EH (cell line): ENCODE data around the gene MPPED1.

Experiments used
- DNase-seq: peaks from one replicate; pipeline ENCODE4 v3.0.0-alpha.2; 2015; ENCODE audit warnings: low read depth

Gene MPPED1

DNA sequence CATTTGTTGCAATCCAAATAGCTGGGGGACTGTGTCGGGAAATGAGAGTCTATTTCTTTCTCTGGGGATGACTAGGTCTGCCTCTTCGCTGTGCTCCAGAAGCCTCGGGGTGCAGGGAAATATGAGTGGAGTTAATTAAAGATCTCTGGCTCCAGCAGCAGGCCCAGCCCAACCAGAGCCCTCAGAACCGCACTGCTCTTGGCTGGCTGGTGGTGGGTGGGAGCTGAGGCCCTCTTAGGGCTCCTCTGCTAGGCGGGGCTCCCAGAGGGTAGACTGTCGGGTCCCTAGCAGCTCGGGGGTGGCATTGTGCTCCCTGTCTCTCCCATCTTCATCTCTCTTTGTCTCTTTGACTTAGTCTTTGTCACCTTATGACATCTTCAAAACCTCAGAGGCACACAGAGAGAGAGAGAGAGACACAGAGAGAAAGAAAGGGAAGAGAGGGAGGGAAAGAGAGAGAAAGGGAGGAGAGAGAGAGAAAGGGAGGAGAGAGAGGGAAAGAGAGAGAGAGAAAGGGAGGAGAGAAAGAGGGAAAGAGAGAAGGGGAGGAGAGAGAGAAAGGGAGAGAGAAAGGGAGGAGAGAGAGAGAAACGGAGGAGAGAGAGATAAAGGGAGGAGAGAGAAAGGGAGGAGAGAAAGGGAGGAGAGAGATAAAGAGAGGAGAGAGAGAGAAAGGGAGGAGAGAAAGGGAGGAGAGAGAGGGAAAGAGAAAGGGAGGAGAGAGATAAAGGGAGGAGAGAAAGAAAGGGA lies 20.2 kb downstream of the MPPED1 start:
- DNase-seq: no peak

DNA sequence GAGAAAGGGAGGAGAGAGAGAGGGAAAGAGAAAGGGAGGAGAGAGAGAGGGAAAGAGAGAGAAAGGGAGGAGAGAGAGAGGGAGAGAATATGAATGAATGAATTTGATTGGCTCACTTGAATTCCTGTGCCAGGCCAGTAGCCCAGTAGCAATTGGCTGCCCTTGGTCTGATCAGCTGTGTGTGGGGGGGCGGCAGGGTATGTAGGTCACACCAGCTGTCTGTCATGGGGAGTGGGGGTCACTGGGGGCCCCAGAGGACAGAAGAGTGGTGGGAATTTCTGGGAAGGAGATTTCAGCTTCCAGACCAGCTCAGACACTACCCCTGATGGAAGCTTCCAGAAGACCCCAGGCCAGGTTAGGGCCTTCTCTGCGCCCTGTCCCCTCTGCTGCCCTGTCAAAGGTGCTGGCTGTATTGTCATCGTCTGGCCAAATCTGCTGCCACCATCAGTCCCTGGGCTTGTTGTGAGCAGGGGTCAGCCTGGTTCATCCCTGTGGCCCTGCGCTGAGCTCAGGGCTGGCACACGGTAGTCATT lies 21.1 kb downstream of the MPPED1 start:
- no peak for DNase-seq

DNA sequence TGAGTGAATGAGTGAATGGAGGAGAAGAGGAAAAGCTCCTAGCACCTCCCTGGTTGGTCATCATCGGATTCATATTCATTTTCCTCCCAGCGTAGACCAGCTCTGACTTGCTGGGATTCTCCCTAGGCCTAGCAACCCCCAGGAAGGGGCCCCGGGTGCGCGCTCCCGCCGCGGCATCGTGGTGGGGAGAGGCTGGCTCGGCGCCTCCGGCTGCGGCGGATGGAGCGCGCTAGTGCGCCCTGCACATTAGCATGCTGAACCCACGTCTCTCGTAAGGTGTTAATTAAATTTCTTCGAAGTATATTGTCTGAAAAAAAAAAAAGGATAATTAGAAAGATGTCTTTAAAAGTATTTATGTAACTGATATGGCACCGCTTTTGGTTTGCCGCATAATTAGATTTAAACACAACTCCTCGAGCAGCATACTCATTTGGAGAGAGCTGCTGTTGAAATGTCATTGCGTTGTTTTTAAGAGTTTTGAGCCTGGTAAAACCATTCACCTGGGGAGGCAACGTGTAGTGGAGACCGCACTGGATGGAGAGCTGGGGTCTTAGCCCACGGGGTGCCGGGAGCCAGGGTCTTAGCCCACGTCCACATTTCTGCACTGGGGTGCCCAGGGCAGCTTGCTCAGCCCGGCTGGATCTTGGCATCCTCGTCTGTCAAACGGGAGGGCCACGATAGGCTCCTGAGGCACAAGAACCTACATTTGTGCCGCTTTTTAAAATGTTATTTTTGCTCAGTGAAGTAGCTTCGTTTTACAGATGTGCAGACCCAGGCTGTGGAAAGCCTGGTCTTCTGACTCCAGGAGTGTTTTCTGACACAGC lies 21.8 kb downstream of the MPPED1 start:
- no peak for DNase-seq

DNA sequence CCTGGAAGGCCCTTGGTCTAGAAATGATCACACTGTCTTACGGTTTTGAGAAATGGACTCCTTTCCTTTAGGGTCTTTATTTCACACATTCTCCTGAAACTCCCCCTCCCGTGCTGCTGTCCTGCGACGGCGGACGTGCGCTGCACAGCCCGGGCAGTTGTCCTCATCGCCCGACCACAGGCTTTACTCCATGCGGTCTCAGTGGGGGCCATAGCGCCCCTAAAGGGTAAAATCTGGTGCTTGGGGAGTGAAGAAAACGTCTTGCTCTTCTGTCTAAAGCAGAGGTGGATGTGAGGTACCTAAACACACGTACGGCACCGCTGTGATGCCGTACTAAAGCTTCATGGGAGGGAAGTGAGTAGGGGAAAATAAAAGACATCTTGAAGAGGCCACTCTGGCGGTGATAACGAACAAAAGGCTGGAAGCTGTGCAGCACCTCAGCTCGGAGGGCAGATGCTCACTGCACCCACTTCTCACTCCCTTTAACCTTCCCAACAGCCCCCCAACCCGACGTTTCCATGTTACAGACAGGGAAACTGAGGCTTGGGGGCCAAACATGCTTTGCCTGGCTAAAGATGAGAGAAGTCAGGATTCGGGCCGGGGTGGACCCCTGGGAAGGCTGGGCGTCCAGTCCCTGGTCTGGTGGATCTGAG lies 22.6 kb downstream of the MPPED1 start:
- DNase-seq: no peak

DNA sequence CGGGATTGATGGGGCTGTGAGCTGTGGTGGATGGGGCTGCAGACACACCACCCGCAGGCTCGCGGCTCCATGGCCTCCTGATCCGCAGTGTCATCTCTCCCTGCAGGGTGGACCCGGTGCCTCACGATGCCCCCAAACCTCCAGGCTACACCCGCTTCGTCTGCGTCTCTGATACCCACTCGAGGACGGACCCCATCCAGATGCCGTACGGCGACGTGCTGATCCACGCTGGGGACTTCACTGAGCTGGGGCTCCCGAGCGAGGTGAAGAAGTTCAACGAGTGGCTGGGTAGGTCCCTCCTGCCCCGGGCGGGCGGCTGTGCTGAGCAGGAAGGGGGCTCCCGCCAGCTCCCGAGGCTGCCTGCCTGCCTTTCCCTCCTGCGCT lies 23.1 kb downstream of the MPPED1 start:
- no peak for DNase-seq

DNA sequence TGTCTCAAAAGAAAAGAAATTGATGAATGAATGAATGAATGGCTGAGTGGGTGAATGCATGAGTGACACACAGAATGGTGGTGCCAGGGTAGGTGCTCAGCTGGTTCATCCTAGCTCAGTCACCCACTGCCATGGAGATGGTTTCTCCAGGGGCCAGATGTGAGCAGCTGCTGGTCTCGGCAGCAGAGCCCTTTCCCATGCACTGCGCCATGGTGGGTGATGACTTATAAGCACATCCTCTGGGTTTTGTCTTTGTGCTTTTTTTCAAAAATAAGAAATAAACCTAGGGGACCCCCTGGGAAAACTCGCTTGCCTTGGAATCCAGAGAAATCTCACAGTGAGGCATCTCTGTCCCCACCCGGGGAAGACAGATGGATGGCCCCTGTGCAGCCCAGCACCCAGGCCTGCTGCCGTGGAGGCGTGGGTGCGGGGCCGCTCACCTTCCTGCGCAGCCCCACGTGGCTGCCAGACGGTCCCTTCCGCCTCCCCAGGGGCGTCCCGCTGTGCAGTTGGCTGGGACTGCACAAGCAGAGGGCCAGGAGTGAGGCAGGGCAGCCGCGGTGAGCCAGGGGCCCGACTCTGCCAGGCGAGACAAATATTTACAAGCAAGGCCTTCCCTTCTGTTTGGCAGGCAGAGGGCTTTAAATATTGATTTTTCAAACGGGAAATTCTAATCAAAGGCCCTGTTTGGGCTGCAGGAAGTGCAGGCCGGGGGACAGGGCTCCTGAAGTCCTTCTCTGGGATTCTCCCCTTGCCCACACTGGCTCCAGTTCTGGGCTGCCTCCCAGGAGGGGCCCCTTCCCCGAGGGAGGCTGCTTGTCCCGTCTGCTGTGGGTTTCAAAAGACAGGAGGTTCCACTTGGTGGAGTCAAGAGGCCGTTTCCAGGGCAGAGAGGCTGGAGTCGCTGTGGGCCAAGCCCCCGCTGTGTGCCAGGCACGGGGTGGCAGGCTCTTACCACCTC lies 24.3 kb downstream of the MPPED1 start:
- DNase-seq: no peak

DNA sequence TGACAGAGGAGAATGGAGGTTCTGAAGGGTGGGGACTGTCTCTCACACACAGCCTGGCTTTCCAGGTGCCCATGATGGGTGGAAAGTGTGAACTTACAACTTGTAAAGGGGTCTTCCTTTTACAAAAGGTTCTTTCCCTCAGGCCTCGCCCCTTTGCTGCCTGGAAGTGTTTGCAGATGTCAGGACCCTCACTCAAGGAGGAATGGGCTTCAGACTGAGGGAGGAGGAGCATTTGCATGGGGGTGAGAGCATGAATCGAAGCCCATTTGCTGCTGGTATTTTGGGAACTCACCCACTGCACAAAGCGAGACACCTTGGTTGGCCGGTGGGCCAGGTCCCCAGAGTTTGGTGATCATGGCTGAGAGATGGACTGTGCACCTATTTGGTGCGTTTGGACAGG lies 25.1 kb downstream of the MPPED1 start:
- DNase-seq: no peak

DNA sequence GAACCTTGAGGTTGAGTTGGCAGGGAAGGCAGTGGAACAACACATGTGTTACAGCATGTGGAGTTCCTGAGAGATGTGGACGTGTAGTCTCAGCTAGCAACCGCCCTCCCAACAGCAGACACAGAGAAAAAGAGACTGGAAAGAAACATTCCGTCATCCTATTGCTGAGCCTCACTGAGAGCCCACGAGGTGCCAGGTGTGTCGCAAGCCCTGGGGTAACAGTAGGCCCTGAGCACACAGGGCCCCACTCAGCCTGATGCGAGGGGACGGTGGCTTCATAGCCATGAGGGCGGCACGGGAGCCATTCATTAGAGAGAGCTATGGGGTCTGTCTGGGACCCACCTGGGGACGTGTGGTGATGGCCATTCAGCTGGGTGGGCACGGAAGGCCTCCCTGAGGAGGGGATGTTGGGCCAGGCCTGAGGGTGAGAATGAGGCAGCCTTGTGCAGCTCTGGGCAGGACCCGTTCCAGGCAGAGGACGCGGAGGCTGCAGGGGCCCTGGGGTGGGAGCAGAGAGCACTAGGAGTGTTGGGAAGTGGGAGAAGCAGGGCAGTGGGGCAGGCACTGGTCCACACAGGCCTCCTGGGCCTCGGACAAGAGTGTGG lies 26.2 kb downstream of the MPPED1 start:
- no peak for DNase-seq

DNA sequence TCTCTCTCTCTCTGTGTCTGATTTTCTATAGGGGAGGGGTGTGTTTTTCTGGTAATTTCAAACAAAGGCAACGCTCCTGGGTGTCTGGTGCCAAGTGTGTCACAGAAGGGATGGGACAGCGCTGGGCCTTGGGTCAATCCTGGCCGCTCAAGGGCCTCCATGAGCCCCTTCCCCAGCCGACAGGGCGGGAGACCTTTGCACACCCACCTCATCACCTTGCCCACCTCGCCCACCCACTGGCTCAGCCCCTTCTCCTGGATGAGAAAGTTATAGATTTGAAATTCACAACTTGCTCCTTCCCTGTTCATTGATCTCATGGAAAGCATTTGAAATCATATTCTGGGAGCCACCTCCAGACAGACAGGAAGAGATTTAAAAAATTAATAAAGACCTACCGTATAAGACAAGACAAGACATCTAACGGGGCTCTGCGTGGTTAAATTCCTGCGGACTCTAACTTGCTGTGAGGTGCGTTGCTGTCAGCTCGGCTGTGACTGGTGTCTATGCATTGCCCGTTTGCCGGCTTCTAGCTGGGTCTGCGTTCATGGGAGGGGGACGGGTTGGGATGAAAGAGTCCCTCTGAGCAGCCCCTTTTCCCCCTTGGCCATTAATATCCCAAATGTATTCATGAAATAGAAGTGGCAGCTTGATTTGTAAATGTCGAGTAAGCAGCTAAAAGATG lies 27.0 kb downstream of the MPPED1 start:
- DNase-seq: no peak

DNA sequence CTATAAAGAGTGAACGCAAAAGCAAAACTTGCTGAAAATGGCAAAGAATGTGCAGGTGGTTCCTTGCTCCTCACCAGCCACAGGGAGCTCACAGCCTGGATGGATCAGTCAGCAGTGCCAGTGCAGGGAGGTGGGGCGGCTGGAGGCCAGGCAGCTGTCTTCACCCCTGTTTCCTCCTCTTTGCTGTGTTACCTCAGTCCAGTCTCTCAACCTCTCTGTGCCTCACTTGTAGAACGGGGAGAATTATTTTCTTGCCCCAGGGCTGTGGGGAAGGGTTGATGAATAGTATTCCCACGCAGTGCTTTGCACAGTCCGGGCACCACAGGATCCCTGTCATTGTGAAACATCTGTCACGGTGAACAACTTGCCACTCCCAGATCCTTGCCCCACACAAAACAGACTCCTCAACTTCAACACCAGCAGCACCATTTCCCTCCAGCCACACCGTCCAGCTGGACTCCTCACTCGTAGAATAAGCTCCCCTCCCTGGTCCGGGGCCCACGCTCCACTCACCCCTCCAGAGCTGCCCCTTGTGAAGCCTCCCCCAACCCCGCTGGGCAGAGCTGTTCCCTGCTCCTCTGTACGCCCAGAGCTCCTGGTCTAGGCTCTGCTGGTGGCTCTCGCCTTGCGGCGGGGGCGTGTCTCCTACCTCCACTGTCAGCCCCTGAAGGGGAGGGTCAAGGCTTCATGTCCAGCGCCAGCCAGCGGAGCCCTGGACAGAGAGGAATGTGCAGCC lies 27.7 kb downstream of the MPPED1 start:
- DNase-seq: no peak

DNA sequence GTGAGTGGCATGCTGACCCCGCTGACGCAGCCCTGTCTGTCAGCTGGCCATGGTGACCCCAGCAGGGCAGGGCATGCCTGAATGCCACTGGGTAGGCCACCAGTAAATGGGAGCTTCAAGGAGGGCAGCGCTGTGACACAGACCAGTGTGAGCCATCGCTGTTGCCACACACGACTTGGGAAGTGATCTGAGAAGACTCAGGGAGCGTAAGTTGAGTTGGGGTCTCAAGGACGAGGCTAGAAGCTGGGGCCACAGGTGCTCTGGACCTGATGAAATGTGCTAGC lies 28.2 kb downstream of the MPPED1 start:
- no peak for DNase-seq

DNA sequence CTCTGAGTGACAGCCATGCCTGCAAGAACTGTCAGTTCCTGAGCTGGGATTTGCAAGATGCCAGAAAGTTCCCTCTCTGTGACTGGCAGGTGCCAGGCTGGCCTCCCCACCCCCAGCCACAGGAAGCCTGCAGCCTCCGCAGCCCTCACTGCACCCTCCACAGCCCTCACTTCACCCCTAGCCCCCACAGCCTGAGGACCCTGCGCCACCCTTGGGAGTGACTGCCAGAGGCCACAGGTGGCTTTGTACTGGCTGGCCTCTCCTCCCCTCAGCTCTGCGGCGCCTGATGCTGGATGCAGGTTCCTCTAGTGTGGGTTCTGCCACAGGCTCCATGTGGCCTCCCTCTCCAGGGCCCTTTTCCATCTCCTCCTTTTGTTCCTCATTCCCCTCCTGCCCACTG lies 28.7 kb downstream of the MPPED1 start:
- no peak for DNase-seq

DNA sequence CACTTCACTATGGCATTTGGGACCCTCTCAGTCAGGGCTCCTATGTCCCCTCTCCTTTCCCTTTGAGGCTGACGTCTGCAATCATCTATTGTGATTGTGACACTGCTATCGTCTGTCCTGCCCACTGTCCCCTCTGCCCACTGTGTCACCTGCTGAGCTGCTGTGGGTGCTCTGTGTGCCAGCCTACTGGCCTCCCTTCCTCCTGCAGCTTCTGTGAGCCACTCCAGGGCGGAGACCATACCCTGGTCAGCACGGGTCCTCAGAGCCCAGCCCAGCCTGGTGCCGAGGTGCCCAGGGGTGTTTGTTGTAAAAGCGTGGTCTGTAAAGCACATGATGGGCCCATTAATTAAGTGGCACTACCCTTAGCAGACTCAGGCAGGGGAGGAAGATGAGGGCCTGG lies 29.4 kb downstream of the MPPED1 start:
- no peak for DNase-seq

DNA sequence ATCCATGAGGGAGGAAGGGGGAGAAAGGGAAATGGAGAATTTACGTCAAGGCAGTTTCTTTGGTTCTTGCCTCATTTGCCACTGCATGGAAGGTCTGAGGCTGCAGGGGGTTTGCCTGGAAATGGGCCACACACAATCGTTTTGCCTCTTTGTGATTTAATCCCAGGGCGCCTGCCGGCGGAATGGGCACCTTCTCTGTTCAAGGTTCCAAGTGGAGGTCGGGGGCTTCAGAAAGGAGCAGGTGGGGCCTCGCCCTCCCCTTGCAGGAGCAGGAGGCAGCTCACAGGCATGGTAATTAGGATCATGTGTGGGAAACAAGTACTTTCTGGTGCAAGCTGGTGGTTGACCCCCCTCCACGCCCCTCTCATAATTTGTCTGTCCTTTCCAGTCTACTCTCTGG lies 29.9 kb downstream of the MPPED1 start:
- no peak for DNase-seq

DNA sequence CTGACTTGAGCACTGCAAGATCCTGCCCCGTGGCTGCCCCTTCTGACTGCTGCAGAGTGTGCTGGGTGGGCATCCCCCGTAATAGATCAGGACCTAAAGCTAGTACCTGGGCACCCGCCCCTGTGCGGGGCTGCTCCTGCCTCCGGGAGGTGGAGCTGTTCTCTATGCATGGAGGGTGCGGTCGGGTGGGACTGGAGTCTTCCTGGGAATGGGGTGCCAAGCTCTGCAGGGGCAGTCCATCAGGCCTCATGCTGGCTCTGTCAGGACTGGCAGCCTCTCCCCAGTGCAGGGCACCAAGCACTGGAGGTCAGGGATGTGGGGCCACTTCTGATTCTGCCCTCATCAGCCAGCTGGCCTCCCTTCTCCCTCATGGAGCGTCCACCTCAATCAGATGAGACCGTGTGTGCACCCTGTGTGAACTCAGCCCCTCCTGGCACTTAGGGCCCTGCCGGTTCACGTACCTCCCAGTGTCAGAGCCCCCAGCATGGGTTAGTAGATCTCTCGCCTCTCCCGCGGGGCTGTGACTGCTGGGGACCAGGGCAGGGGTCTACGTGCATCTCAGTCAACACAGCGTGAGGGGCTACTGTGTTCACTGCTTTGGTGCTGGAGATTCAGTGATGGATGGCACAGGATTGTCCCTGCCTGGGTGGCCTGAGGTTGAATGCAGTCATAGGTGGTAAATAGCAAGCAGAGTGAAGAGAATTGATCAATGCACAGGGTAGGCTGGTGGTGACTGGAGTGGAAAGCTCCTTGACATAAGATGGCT lies 30.8 kb downstream of the MPPED1 start:
- no peak for DNase-seq

DNA sequence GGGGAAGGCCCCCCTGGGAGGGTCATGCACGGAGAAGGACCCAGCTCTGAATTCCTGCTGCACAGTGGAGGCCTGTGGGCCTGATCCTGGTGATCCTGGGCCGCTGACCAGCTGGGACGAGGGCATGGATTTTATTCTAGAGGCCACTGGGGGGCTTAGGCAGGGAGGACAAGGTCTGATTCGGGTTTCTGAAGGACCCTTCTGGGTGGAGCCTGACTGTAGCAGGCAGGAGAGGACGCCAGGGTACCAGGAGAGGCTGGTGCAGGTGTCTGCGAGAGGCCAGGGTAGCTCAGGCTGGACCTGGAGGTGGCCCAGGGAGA lies 31.3 kb downstream of the MPPED1 start:
- no peak for DNase-seq

DNA sequence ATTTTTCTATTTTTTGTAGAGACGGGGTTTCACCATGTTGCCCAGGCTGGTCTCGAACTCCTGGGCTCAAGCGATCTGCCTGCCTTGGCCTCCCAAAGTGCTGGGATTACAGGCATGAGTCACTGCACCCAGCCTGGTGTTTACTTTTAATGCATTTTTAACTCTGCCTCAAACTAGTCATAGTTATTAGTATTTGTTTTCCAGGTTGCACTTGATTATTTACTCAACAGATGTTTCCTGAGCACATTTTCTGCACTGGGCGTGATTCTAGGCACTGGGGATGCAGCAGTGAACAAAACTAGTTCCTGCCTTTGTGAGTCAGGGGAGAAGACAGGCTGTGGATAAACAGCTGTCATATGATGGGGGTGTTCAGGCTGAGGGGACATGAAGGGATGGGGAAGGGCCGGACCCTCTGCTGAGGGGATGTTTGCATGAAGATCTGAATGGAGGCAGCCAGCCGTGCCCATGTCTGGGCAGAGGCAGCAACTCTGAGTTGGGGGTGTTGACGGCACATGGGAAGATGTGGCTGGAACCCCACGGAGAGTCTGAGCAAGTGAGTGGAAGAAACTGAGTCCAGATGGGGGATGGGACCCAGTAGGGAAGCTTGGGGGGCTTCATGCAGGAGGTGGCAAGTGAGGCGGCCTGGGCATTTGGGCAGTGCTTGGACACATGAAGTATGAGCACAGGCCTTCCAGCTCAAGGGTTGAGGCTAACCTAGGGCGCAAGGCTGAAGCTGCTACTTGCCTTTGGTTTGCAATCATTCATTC lies 34.4 kb downstream of the MPPED1 start:
- no peak for DNase-seq

DNA sequence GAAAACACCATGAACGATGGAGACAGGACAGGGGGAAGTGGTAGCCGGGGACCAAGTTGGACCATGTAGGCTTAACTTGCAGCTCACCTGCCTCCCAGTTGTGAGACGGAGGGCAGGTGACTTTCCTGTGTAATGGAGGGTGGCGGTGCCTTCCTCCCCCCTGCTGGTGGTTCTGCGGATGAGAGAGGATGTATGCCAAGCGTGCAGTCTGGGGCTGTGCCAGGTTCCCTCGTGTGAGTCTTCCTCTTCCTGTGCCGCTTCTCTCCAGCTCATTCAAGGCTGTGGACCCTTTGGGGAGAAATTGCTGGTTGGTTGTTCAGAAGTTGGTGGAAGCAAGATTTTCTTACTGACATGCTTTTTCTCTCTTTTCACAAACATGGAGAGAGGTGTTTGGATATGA lies 35.1 kb downstream of the MPPED1 start:
- DNase-seq: no peak

DNA sequence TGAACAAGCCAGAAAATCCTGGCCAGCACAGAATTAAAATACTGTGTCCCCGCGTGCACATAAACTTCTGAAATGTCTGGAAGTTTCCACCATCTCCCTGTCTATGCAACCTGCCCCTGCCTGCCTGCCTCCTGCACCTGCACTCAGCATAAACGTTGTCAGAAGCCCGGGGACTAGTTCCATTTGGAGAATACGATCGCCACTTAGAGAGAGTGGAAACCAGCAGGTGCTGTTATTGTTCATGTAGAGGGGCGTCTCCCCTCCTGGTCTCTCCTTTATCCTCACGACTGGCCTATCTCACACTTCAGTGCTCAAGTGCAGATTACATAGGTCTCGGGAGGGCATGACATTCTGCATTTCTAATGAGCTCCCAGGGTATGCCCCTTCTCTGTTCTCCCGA lies 35.6 kb downstream of the MPPED1 start:
- DNase-seq: no peak
